ENCODE data around the gene DLK2.

DNA sequence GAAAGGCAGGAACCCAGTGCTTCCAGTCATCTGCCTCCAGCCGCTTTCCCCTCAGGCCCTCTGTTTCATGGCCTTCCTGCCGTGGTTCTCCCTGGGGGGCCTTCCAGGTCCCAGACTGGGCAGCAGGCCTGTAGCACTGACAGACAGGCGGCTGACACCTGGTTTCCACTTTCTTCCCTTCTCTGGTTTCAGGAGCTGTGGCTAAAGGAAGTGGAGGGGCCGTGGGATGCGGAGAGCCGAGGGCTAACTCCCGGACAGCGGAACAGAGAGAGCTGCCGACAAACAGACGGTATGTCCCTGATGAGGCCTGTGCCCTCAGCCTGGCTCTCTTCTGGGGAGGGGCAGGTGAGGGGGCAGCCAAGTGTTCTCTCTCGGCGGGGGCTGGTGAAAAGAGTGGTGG, 42.3 kb upstream of the DLK2 start:
- TF ChIP-seq, protein P1, sequence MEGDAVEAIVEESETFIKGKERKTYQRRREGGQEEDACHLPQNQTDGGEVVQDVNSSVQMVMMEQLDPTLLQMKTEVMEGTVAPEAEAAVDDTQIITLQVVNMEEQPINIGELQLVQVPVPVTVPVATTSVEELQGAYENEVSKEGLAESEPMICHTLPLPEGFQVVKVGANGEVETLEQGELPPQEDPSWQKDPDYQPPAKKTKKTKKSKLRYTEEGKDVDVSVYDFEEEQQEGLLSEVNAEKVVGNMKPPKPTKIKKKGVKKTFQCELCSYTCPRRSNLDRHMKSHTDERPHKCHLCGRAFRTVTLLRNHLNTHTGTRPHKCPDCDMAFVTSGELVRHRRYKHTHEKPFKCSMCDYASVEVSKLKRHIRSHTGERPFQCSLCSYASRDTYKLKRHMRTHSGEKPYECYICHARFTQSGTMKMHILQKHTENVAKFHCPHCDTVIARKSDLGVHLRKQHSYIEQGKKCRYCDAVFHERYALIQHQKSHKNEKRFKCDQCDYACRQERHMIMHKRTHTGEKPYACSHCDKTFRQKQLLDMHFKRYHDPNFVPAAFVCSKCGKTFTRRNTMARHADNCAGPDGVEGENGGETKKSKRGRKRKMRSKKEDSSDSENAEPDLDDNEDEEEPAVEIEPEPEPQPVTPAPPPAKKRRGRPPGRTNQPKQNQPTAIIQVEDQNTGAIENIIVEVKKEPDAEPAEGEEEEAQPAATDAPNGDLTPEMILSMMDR (IDR thresholded peaks at IDR 0.05; ENCODE audit: low read depth, low read length): no peak
- TF ChIP-seq MYC (IDR thresholded peaks at IDR 0.05; ENCODE audit: low read depth, low read length) (no peak), POLR2A (IDR thresholded peaks at IDR 0.05; ENCODE audit: extremely low read depth, insufficient read length) (no peak)
- TF ChIP-seq, protein P2, sequence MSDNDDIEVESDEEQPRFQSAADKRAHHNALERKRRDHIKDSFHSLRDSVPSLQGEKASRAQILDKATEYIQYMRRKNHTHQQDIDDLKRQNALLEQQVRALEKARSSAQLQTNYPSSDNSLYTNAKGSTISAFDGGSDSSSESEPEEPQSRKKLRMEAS (IDR thresholded peaks at IDR 0.05; ENCODE audit: low read depth, low read length): no peak

All from NB4 (cell line).